HFF-Myc (cell line): ENCODE data around the gene FHAD1.
"Not testable (repeated sequence)": the region's sequence is repeated elsewhere in the genome, so short reads cannot be mapped to it uniquely, and the experiment has no call there.

Source experiments
- DNase-seq: peaks from one replicate; pipeline ENCODE4 v3.0.0-alpha.2; 2011; ENCODE audit warnings: low read depth; ENCODE audit errors: extremely low read depth
- H3K4me3 ChIP-seq: replicated peaks from 2 replicates; pipeline ENCODE4 v1.5.1; 2011; ENCODE audit warnings: low read depth, mild to moderate bottlenecking, control low read depth, low read length
- TF ChIP-seq, protein P1 (sequence below): IDR thresholded peaks from 2 replicates; pipeline ENCODE4 v1.5.1; 2012; ENCODE audit warnings: mild to moderate bottlenecking, low read depth, low read length, control low read depth; ENCODE audit errors: missing control alignments

The FHAD1 gene

DNA sequence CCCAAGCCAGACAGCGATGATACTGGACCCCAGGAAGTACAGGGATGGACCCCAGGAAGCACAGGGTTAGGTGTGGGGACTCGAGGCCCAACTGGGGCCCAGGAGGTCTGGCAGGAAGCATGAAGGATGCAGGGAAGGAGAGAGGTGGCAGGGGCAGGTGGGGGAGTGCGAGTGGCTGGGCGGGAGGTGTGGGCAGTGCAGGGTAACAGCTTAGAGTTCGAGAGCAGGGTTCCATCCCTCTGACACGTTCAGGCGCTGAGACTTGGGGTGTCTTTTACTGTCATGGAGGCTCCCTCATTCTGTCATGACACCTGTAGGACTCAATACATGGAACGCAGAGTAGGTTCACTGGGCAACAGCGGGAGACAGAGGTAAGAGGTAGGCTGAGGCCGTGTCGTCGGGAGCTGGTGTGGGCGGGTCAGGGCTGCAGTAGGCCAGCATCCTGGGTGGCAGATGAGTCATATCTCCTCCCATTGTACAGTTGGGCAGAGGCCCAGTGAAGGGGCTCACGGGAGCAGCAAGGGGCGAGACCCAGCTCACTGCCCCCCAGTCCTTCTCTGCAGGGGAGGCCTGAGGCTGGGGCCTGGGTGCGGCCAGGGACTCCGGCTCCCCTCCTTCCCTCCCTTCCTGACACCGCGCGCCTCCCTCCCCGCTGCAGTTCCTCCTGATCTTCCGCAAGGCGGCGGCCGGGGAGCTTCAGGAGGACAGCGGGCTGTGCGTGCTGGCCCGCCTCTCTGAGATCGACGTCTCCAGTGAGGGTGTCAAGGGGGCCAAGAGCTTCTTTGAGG lies 179.7 kb downstream of the FHAD1 start:
- H3K4me3 ChIP-seq: no peak overlapping the region
- TF ChIP-seq, protein P1, sequence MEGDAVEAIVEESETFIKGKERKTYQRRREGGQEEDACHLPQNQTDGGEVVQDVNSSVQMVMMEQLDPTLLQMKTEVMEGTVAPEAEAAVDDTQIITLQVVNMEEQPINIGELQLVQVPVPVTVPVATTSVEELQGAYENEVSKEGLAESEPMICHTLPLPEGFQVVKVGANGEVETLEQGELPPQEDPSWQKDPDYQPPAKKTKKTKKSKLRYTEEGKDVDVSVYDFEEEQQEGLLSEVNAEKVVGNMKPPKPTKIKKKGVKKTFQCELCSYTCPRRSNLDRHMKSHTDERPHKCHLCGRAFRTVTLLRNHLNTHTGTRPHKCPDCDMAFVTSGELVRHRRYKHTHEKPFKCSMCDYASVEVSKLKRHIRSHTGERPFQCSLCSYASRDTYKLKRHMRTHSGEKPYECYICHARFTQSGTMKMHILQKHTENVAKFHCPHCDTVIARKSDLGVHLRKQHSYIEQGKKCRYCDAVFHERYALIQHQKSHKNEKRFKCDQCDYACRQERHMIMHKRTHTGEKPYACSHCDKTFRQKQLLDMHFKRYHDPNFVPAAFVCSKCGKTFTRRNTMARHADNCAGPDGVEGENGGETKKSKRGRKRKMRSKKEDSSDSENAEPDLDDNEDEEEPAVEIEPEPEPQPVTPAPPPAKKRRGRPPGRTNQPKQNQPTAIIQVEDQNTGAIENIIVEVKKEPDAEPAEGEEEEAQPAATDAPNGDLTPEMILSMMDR: no peak
- no peak for DNase-seq

DNA sequence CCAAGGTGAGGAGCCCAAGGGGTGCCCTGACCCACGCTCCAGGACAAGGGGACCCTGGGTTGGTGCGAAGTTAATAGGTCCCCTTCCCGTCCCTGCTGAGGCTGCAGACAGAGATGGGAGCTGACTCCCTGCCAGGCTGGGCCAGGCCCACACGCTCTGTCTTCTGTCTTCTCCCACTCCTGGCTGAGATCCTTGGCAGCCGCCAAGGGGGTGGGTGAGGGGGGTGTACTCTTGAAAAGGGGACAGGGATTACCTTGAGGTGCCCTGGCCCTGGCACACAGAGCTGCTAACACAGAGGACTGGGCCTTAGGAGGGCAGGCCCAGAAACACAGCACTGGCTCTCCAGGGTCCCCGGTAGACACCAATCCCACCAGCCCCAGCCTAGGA lies 180.2 kb downstream of the FHAD1 start:
- H3K4me3 ChIP-seq: no peak overlapping the region
- DNase-seq: no peak
- TF ChIP-seq, protein P1: no peak

DNA sequence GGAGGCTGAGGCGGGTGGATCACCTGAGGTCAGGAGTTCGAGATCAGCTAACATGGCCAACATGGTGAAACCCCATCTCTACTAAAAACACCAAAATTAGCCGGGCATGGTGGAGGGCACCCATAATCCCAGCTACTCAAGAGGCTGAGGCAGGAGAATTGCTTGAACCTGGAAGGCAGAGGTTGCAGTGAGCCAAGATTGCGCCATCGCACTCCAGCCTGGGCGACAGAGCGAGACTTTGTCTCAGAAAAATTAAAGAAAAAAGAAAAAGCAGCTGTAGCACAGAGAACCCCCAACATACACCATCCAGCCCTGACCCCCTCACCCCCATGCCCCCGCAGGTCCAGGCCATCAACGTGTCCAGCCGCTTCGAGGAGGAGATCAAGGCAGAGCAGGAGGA lies 181.2 kb downstream of the FHAD1 start:
- DNase-seq: not testable (repeated sequence)

DNA sequence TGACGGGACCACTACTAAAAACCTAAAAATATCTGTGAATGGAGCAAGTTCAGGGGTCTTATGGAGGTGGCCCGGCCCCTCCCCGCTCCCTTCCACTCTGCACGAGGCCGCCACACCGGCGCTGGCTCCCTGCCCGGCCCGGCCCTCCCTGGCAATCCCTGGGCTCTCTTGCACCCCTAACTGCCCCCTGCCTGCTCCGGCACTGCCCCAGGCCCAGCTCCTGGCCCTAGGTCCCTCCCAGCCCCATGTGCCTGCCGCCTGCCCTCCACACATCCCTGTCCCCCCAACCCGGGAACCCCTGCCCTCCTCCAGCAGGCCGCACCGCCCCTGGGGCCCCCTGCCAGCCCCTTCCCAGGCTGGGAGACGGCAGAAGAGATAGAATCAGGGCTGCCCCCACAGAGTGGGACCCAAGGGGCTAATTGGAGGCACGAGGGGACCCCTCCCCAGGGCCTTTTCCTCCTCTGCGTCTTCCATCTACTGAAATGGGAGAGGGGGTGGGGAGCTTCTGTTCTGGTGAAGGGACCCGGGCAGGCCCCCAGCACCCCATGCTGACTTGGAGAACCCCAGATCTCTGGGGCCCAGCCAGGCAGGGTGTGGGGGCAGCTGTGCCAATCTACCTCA lies 181.9 kb downstream of the FHAD1 start:
- no peak for DNase-seq
- TF ChIP-seq, protein P1: no peak
- no peak overlapping the region for H3K4me3 ChIP-seq

More for the DNA sequence above, 181.2 kb downstream of the FHAD1 start:
- H3K4me3 ChIP-seq: not testable (repeated sequence)

DNA sequence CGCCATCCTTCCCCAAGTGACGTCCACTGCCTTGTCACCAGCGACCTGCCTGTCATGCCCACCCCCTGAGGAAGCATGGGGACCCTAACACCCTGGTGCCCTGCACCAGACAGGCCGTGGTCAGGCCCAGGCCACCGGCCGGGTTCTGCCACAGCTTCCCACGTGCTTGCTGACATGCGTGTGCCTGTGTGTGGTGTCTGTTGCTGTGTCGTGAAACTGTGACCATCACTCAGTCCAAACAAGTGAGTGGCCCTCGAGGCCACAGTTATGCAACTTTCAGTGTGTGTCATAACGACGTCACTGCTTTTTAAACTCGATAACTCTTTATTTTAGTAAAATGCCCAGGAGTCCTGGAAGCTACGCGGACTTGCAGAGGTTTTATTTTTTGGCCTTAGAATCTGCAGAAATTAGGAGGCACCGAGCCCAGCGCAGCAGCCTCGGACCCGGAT lies 182.7 kb downstream of the FHAD1 start:
- TF ChIP-seq, protein P1: no peak
- no peak for DNase-seq
- no peak overlapping the region for H3K4me3 ChIP-seq

DNA sequence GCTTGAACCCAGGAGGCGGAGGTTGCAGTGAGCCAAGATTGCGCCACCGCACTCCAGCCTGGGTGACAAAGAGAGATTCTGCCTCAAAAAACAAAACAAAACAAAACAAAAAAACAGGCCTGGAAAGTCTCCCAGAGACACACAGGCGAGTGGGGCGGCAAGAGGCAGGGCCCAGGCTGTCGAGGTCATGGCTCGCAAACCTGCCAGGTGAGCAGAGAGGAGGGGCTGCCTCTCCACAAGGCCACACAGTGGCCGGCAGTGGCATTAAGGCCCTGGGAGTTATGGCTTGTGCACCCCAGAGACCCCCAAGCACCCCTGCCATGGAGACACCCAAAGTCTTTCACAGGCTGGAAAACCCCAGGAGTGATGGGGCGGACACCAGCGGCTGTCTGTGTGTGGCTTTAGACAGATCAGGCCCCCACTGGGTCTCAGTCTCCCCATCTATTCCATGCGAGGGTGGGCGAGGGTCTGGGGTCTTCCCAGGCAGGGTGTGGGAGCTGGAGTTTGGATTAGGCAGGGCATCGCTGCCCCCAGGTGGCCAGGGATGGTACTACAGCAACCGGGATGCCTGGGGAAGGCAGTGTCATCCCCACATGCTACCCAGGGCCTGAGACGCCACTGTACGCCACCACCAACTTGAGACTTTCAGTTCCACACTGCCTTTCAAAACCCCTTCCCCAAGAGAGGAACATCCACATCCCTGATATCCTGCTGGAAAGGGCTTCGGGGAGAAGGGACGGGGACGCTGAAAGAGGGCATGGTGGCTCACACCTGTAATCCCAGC lies 184.0 kb downstream of the FHAD1 start:
- TF ChIP-seq, protein P1: peak; percentile 94
- no peak for DNase-seq
- no peak overlapping the region for H3K4me3 ChIP-seq

DNA sequence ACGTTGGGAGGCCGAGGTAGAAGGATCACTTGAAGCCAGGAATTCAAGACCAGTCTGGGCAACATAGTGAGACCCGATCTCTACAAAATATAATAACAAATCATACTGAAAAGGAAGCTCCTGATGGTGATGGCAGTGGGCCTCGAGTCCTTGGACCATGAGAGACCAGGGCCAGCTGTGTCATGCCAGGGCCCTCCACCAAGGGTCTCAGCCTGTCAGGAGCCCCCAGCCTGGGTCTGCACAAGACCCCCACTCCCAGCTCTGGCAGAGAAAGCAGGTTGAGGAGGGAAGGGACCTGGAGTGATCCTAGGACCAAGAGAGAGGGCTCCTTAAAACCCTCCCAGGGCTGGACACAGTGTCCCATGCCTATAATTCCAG lies 184.5 kb downstream of the FHAD1 start:
- DNase-seq: no peak
- H3K4me3 ChIP-seq: no peak overlapping the region
- TF ChIP-seq, protein P1: no peak
